HL-60/S4 treated with phorbol 12-myristate 13-acetate at 8.2 ng/mL for 4 days and 3 days (cell line): ENCODE data around the gene USP34.

Source experiments
- in situ Hi-C: fragments of 300-500 bp; cut with MboI; formaldehyde crosslinking; loops from 2 replicates; pipeline ENCODE4 v1.15.0; 2022; ENCODE audit warnings: low sequenced_read_pairs

USP34 gene

DNA sequence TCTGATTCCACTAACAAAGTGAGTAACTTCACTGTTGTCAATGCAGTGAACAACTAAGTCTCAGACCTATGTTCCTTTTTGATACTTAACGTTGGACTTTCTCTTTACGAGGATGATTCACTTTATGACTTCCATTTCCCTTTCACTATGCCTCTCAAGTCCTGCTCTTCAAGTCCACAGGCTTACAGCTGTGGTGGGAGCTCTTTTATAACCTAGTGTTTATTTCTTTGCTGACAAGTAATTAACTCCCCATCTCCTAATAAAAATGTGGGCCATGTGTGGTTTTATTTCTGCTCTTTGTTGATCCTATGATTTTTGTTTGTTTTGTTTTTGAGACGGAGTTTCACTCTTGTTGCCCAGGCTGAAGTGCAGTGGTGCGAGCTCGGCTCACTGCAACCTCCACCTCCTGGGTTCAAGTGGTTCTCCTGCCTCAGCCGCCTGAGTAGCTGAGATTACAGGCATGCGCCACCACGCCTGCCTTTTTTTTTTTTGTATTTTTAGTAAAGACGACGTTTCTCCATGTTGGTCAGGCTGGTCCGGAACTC, 142.1 kb downstream of the USP34 start:
- in situ Hi-C loops: no loop called here

DNA sequence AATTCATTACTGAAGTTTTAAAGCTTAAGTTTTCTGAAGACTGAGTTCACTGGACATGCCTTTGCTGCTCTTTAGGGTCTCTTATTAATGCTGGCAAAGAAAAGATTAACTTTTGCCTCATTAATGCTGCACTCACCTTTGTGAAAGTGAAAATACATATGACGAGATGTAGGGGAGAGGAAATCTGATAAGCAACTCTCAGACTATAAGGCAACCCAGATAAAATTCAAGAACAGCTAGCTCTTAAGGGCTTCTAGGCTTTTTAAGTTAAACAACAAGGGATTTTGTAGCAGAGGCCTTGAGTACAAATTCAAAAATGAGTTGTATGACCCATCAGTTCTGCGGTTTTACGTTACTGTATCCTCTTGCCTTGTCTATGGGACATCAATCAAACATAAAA, 143.7 kb downstream of the USP34 start:
- in situ Hi-C loops: no loop called here

DNA sequence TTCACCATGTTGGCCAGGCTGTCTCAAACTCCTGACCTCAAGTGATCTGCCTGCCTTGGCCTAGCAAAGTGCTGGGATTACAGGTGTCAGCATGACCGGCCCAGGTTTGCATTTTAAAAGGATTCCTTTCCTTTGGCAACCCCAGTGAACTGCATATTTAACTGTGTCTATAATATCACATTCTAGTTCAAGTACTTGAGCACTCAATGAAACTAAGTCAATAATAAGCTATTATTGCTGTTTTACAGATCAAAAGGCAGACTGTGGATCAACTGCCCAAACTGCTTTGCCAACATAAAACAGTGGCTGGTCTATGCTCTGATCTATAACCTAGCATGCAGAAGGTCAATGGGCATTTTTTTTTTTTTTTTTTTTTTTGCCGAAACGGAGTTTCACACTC, 144.5 kb downstream of the USP34 start:
- in situ Hi-C loops: no loop called here

DNA sequence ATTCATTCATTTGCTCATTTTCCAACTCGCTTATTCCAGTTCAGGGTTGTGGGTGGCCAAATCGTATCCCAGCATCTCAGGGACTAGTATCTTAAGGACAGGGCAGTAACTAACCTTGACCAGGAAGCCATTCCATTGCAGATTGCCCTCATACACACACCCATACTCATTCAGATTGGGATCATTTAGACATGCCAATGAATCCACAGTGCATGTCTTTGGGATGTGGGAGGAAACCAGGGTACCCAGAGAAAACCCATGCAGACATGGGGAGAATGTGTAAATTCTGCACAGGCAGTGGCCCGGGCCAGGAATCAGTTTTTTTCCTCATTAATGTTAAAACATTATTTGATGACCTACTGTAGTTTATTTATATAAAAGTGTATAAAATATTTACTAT, 150.7 kb downstream of the USP34 start:
- in situ Hi-C loops: no loop called here

DNA sequence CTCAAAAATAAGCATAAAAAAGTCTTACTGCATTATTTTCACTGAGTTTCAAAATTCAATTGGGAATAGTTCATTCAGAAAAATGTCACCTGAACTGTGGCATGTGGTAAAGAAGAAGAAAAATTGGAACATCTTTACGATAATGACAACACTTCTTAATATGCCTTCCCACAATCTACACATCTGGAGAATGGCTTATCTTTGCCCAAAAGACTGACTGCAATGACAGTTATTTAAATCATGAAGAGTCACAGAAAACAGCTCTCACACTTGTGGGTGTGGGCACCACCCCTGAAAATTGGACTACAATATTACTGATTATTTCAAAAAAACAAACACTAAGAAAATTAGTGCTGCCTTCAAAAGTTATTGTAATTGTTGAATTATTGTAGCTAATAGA, 152.3 kb downstream of the USP34 start:
- in situ Hi-C loops: no loop called here

DNA sequence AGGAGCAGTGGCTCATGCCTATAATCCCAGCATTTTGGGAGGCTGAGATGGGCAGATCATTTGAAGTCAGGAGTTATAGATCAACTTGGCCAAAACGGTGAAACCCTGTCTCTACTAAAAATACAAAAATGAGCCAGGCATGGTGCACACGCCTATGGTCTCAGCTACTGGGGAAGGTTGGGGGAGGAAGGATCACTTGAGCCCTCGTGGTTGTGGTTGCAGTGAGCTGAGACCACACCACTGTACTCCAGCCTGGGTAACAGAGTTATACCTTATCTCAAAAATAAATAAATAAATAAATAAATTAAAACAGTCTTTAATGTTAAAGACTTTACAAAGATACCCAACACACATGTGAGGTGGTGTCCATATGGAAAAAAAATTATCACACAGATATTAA, 174.9 kb downstream of the USP34 start:
- in situ Hi-C loops: no loop called here

DNA sequence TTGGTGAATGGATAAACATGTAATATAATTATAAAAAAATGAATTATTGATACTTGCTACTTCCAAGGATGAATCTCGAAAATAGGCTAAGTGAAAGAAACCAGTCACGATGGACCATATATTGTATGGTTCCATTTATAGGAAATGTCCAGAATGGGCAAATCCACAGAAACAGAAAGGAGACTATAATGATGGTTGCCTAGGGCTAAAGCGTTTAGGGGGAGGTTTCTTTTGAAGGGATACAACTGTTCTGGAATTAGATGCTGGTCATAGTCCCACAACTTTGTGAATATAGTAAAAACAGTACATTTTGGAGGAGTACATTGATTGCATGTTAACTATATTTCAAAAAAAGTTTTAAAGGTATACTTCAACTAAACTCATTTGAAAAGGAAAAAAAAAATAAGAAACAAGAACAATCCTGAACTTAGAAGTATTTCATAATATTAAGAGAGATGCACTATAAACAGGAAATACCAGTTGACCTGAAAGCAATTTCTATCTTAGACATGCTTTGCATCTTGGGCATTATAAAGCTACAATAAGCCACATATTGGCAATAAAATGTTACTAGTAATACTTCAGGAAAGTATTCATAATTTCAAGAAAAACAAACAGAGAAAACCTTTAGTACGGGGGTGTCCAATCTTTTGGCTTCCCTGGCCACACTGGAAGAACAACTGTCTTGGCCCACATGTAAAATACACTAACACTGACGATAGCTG, 178.9 kb downstream of the USP34 start:
- in situ Hi-C loops: no loop called here

DNA sequence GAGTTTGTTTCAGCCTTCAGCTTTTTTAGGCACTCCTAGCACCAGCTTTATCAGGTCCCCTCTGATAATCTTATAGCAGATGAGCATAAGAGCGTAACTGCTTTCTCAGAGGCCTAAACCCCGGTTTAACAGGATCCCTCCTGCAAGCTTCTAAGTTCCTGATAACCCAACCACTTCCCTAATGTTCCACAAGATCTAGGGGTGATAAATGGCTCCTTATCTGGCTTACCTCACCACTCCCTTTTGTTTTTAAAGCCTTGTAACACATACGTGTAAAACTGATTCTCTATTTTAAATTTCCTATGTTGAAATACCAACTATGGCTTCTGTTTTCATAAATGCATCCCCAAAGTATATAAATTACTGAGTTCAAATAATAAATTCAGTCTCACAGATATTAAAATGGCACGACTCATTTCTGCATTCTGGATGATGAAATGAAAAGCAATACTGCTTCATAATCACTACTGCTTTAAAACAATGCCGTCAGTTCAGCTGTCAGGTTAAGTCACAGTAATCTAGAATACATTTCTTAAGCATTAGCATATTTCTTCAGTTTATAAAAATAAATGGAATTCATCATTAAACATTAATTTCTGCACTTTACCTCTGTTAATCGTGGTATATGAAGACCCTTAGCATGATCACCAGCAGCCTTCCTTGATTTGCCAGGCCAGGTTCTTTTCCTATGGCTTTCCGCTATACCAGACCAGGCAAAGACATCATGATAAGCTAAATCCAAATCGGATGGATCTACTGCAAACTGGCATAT, 182.6 kb downstream of the USP34 start:
- in situ Hi-C loops: no loop called here

DNA sequence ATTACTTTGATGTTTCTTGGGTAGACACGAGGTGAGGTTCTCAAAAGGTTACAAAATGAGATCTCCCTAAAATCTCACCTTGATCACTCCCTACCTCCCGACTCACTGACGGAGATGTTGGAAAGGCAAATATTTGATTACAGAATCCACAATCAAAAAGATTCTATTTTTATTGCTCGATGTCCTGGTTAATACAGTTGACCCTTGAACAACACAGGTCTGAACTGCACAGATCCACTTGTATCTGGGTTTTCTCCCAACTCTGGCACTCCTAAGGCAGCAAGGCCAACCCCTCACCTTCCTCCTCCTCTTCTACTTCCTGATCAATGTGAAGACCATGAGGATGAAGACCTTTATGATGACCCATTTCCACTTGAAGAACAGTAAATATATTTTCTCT, 183.6 kb downstream of the USP34 start:
- in situ Hi-C loops: no loop called here

DNA sequence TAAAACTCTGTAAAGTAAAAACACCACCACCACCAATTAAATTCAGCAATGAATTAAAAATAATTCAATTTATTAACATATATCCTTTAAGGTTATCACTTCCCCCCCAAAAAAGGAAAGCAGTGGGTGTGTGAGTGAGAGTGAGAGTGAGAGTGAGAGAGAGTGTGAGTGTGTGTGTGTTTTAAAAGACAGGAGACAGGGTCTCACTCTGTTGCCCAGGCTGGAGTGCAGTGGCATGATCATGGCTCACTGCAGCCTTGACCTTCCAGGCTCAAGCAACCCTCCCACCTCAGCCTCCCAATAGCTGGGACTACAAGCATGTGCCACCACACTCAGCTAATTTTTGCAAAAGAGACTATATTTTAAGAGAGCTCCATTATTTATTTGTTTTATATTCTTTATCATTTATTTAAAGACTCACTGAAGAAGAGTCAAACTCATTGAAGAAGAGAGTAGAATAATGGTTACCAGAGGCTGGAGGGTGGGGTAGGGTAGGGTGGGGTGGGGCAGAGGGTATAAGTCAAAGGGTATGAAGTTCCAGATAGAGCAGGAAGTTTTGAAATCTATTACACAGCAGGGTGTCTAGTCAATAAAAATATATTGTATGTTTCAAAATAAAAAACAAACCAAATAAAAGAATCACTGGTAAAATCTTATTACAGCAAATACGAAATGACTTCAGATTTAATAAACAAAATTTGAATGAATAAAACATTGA, 187.3 kb downstream of the USP34 start:
- in situ Hi-C loops: no loop called here

DNA sequence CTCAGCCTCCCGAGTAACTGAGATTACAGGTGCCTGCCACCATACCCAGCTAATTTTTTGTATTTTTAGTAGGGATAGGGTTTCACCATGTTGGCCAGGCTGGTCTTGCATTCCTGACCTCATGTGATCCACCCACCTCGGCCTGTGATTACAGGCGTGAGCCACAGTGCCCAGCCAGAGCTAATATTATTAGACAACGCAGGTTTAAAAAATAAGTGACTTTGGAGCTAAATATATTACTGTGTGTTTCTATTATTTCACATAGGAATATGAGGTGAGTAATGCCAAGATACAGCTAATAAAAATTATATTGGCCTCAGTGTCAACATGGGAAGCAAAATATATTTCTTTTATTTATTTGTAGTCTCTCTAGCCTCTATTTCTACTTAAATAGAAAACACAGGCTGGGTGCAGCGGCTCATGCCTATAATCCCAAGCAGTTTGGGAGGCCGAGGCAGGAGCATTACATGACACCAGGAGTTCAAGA, 188.7 kb downstream of the USP34 start:
- in situ Hi-C loops: no loop called here

DNA sequence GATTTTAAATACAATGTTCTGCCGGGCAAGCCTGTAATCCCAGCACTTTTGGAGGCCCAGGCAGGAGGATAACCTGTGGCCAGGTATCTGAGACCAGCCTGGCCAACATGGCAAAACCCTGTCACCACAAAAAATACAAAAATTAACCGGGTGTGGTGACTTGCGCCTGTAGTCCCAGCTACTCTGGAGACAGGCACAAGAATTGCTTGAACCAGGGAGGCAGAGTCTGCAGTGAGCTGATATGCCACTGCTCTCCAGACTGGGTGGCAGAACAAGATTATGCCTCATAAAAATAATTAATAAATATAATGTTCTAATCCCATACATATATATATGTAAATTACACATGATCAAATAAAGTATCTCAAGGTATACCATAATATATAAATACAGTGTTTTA, 189.6 kb downstream of the USP34 start:
- in situ Hi-C loops: no loop called here

DNA sequence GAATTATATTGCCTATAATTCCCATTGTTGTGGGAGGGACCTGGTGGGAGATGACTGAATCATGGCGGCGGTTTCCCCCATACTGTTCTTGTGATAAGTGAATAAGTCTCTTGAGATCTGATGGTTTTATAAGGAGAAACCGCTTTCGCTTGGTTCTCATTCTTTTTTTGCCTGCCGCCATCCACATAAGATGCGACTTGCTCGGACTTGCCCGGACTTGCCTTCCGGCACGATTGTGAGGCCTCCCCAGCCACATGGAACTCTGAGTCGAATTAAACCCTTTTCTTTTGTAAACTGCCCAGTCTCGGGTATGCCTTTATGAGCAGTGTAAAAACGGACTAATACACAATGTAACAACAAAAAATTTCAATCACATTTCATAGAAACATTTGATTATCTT, 193.1 kb downstream of the USP34 start:
- in situ Hi-C loops: no loop called here

DNA sequence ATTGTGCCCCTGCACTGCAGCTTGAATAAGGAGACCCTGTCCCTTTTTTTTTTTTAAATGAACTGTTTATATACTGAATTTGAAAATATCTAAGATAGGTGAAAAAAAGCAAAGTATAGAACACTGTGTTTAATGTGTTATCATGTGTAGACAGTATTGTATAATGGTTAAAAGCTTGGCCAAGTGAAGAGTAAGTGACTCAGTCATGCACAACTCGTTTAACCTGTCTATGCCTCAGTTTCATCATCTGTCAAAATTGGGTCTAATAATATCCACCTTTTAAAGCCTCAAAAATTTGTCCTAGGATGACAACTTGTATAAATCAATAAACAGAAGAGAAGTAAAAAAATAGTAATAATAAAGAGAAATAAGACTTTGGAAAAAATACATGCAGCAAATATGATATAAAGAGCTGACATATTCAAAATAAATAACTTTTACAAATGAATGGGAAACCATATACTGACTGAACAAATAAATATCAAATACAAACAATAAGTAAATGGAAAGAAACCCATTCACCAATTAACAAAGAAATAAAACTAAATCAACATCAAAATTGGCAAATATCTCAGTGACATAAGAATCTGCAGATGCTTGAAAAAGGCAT, 195.2 kb downstream of the USP34 start:
- in situ Hi-C loops: no loop called here

DNA sequence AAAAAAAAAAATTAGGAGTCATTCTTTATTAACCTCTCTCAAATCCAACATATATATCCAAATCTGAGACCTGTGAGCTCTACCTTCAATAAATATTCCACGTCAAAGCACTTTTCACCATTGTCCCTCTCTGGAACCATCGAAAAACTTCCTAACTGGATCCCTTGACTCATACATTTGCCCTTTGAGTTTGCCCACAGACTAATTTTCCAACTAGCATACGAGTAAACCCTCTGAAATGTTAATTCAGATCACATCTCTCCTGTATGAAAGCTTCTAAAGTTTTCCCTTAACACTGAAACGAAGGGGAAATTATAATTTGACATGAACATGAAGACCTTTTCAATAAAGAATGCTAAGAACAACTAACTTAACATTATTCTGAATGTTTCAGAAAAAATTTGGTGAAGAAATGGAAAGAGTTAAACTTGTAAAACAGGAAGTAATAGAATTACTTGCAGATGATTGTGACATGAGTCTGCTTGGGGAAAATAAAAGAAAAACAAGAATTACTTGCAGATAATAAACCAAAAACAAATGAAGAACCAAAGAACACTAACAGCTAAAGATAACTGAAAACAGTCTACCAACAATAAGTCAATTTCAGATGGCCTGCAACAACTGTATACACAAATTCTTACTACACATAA, 198.3 kb downstream of the USP34 start:
- in situ Hi-C loops: no loop called here

DNA sequence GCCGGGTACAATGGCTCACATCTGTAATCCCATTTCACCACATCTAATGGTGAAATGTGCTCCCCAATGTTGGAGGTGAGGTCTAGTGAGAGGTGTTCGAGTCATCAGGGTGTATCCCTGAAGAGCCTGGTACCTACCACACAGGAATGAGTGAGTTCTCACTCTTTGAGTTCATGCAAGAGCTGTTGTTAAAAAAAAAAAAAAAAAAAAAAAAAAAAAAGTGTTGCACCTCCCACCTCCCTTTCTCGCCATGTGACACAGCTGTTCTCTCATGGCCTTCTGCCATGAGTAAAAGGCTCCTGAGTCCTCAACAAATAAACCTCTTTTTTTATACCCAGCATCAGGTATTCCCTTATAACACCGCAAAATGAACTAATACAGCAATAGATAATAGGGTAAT, 202.6 kb downstream of the USP34 start:
- in situ Hi-C loops: no loop called here

DNA sequence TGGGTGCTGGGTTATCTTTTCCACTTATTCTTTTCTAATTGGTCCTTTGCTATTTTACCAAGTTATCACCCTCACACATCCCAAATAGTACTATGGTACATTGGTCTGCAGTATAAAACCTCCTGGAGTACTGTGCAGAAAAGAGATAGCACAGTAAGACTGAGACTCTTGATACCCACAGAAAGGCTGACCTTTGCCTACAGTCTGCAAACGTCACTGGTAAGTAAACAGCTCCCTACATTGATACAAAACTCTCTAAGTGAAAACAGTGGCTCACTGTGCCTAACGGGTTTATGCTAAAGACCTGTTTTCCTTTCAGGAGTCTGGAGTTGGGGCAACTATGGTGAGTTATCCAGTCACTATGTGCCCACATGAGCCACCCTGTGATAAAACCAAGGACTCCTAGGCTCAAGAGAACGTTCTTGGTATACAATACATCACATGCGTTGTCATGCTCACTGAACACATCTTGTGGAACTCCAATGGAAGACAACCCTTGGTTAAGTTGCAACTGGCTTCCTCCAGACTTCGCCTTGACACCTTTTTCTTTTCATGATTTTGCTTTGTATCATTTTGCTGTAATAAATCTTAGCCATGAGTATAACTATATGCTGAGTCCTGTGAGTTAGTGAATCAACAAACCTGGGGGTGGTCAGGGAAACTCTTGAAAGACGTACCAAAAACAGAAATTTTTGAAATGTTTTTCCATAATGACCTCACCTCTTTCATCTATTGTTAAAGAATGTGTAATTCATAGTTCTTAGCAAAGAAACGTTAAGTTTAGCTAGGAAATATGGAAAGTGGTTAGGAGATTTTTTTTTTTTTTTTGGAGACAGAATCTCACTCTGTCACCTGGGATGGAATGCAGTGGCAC, 204.0 kb downstream of the USP34 start:
- in situ Hi-C loops: no loop called here

DNA sequence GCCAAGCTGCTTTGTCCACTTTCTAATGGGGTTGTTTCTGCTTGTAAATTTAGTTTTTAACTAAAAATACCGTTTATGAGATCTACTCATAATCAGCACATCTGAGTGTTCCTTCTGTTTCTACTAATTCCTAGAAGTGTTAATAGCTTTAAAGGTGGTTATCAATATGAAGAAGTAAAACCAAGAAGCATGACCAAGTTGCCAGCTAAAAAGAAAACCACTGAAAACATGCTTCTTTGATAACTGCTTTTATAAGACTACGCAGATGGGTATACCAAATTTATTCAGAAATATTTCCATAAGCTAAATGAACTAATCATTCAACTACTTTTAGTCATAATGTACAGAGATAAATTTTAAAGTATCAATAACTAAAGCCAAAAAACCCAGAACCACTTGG, 207.1 kb downstream of the USP34 start:
- in situ Hi-C loops: no loop called here

DNA sequence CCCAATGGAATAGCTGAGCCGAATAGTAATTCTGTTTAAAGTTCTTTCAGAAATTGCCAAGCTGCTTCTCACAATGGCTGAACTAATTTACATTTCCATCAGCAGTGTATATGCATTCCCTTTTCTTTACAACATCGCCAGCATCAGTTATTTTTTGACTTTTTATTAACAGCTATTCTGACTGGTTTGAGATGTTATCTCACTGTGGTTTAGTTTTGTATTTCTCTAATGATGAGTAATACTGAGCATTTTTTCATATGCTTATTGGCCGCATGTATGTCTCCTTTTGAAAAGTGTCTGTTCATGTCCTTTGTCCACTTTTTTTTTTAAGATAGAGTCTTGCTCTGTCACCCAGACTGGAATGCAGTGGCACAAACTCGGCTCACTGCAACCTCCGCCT, 208.2 kb downstream of the USP34 start:
- in situ Hi-C loops: no loop called here

DNA sequence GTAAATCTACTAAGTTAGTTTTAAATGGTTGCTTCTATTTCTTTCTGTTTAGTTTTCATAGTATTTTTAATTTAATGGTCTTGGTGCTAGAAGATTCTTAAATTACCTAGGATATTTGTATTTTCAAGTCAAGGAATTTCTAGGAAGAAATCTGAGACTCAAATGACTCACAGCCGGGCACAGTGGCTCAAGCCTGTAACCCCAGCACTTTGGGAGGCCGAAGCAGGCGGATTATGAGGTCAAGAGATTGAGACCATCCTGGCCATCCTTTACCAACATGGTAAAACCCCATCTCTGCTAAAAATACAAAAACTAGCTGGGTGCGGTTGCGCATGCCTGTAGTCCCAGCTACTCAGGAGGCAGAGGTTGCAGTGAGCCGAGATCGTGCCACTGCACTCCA, 213.4 kb downstream of the USP34 start:
- in situ Hi-C loops: no loop called here
